Measurements from ENCODE around the gene IFFO2.

Gene IFFO2

GRCh38 chr1:18972531-18972930 is 16.1 kb upstream of the IFFO2 start:
- peak; percentile 72 for DNase-seq (ENCODE audit: low read depth)

- peak; percentile 84 for DNase-seq (ENCODE audit: low read depth)
Measured at GRCh38 chr1:18970762-18971161, 14.3 kb upstream of the IFFO2 start.

GRCh38 chr1:18970358-18970757 is 13.9 kb upstream of the IFFO2 start:
- no peak for DNase-seq (ENCODE audit: low read depth)

- no peak for DNase-seq (ENCODE audit: low read depth)
Measured at GRCh38 chr1:18967066-18967690, 10.7 kb upstream of the IFFO2 start.

- peak; percentile 81 for DNase-seq (ENCODE audit: low read depth)
Measured at GRCh38 chr1:18965206-18966173, 9.0 kb upstream of the IFFO2 start.

- no peak for DNase-seq (ENCODE audit: low read depth)
Measured at GRCh38 chr1:18963968-18964367, 7.5 kb upstream of the IFFO2 start.

GRCh38 chr1:18962855-18963737 is 6.6 kb upstream of the IFFO2 start:
- no peak for DNase-seq (ENCODE audit: low read depth)

GRCh38 chr1:18962121-18962721 is 5.7 kb upstream of the IFFO2 start:
- DNase-seq (ENCODE audit: low read depth) = no peak

- DNase-seq (ENCODE audit: low read depth) = no peak
Measured at GRCh38 chr1:18960821-18961220, 4.3 kb upstream of the IFFO2 start.

GRCh38 chr1:18960409-18960808 is 3.9 kb upstream of the IFFO2 start:
- no peak for DNase-seq (ENCODE audit: low read depth)

- no peak for DNase-seq (ENCODE audit: low read depth)
Measured at GRCh38 chr1:18959591-18959990, 3.1 kb upstream of the IFFO2 start.

GRCh38 chr1:18957532-18958300 is 1.2 kb upstream of the IFFO2 start:
- no peak for DNase-seq (ENCODE audit: low read depth)

GRCh38 chr1:18957136-18957521 is 653 bp upstream of the IFFO2 start:
- no peak for DNase-seq (ENCODE audit: low read depth)

- peak; percentile 52 for DNase-seq (ENCODE audit: low read depth)
Measured at GRCh38 chr1:18955441-18956192, 859 bp downstream of the IFFO2 start.

- no peak for DNase-seq (ENCODE audit: low read depth)
Measured at GRCh38 chr1:18955131-18955440, 1.4 kb downstream of the IFFO2 start.

GRCh38 chr1:18954270-18955071 is 2.0 kb downstream of the IFFO2 start:
- peak; percentile 52 for DNase-seq (ENCODE audit: low read depth)

- DNase-seq (ENCODE audit: low read depth) = no peak
Measured at GRCh38 chr1:18953731-18954231, 2.7 kb downstream of the IFFO2 start.

- no peak for DNase-seq (ENCODE audit: low read depth)
Measured at GRCh38 chr1:18951818-18952391, 4.6 kb downstream of the IFFO2 start.

- no peak for DNase-seq (ENCODE audit: low read depth)
Measured at GRCh38 chr1:18951416-18951815, 5.1 kb downstream of the IFFO2 start.
